Adrenal gland (tissue), 5 donors: ENCODE results near the gene COL18A1.

ENCODE experiments used
- POLR2A ChIP-seq, 2 donors: fragments of 450-650 bp; IDR thresholded peaks; one replicate each; pipeline ENCODE4 v1.6.1; 2017; ENCODE audit warnings: antibody characterized with exemption in 2 of 2, mild to moderate bottlenecking in 2 of 2, moderate library complexity in 1 of 2
- TF ChIP-seq, protein P1 (sequence below), 6 experiments: fragments of 450-650 bp in 4 of 6; fragments of 200-600 bp in 2 of 6; sonication (generic) in 1 of 6; IDR thresholded peaks; 1 replicate in 5 of 6; 2 replicates in 1 of 6; pipeline versions ENCODE4 v1.5.1 to v1.8.0; 2016 to 2021; ENCODE audit warnings: antibody characterized with exemption in 6 of 6, mild to moderate bottlenecking in 2 of 6, moderate library complexity in 1 of 6
- donor health status: DM: no; HTN: no; CAD: no.

DNA sequence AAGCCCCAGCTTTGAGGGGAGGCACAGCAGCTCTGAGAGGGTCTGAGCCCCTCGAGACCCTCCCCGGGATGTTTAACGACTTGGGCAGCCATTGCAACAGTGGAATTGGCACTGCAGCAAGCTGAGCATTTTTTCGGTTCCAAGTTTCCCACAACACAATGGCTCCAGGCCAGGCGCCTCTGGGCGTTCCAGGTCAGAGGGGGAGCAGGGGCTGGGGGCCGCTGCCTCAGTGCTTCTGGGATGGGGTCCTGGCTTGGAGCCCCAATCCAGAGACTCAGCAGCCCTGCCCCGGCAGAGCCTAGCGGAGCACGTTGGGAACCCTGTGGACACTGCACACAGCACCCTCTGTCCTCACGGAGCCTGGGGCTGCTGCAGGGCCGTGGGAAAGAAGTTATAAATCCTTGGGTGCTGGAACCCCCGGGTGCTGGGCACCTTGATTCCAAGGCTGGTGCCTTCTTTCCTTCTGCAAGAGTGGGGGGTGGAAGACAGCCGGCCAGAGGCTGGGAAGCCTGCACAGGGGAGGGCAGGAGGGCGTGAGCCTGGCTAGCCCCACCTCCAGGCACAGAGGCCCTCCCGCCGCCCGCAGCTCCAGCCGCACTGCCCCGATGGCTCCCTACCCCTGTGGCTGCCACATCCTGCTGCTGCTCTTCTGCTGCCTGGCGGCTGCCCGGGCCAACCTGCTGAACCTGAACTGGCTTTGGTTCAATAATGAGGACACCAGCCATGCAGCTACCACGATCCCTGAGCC lies 50.1 kb downstream of the COL18A1 start:
- no peak for TF ChIP-seq POLR2A (IDR thresholded peaks at IDR 0.05)
- TF ChIP-seq, protein P1, sequence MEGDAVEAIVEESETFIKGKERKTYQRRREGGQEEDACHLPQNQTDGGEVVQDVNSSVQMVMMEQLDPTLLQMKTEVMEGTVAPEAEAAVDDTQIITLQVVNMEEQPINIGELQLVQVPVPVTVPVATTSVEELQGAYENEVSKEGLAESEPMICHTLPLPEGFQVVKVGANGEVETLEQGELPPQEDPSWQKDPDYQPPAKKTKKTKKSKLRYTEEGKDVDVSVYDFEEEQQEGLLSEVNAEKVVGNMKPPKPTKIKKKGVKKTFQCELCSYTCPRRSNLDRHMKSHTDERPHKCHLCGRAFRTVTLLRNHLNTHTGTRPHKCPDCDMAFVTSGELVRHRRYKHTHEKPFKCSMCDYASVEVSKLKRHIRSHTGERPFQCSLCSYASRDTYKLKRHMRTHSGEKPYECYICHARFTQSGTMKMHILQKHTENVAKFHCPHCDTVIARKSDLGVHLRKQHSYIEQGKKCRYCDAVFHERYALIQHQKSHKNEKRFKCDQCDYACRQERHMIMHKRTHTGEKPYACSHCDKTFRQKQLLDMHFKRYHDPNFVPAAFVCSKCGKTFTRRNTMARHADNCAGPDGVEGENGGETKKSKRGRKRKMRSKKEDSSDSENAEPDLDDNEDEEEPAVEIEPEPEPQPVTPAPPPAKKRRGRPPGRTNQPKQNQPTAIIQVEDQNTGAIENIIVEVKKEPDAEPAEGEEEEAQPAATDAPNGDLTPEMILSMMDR (IDR thresholded peaks at IDR 0.05) = no peak
